Measurements from ENCODE around the gene PTGIR. TPM values are rescaled to one million over a fixed set of nuclear protein-coding genes. Genes with fewer than 3 reads are reported as not detected.

The PTGIR gene
- under 1 TPM in 2 of 3 donors, not detected in 1; 0.14 to 0.52 TPM for polyA plus RNA-seq

GRCh38 chr19:46624958-46625661, at the start of gene PTGIR:
TSS of gene PTGIR (minus strand) at chr19:46625089. CDS start at chr19:46624225, 864 bp downstream.
- no peak within 1 kb of the TSS for H3K27ac Mint-ChIP-seq
- H3K27me3 Mint-ChIP-seq (ENCODE audit: low read depth in 3 of 3), result peaks cover 0 to 7% (median 1%) of the 10 kb centered on the region in 3 donors
- DNase-seq, result no peak
- H3K4me3 Mint-ChIP-seq, result no peak within 1 kb of the TSS
- no peaks in the 10 kb centered on the region for H3K36me3 Mint-ChIP-seq
- no peaks in the 10 kb centered on the region for H3K9me3 Mint-ChIP-seq
- H3K4me1 Mint-ChIP-seq, result no peaks in the 10 kb centered on the region

GRCh38 chr19:46670813-46671212, 45.9 kb upstream of the PTGIR start:
- Mint-ChIP-seq H3K36me3 (peaks cover 0 to 22% (median 9%) of the 10 kb centered on the region in 3 donors), H3K4me3 (no peak overlapping the region), H3K9me3 (no peaks in the 10 kb centered on the region), H3K4me1 (no peaks in the 10 kb centered on the region), H3K27me3 (ENCODE audit: low read depth in 3 of 3) (peaks cover 0 to 2% (median 0%) of the 10 kb centered on the region in 3 donors), H3K27ac (peak overlapping the region in 4 of 6 donors; percentile 7 to 67 (median 66))
- no peak for DNase-seq

GRCh38 chr19:46668662-46669061, 43.8 kb upstream of the PTGIR start:
- no peaks in the 10 kb centered on the region for H3K4me1 Mint-ChIP-seq
- no peak for DNase-seq
- H3K4me3 Mint-ChIP-seq, result no peak overlapping the region
- no peak overlapping the region for H3K27ac Mint-ChIP-seq
- no peaks in the 10 kb centered on the region for H3K9me3 Mint-ChIP-seq
- peaks cover 0 to 12% (median 0%) of the 10 kb centered on the region in 3 donors for H3K36me3 Mint-ChIP-seq
- peaks cover 0 to under 1% (median under 1%) of the 10 kb centered on the region in 3 donors for H3K27me3 Mint-ChIP-seq (ENCODE audit: low read depth in 3 of 3)

GRCh38 chr19:46665072-46665471, 40.2 kb upstream of the PTGIR start:
- no peak overlapping the region for H3K4me3 Mint-ChIP-seq
- no peaks in the 10 kb centered on the region for H3K36me3 Mint-ChIP-seq
- DNase-seq, result no peak
- H3K27ac Mint-ChIP-seq, result no peak overlapping the region
- H3K4me1 Mint-ChIP-seq, result peaks cover 14 to 15% of the 10 kb centered on the region in 2 donors
- H3K27me3 Mint-ChIP-seq (ENCODE audit: low read depth in 3 of 3), result peaks cover 7 to 11% (median 10%) of the 10 kb centered on the region in 3 donors
- H3K9me3 Mint-ChIP-seq, result no peaks in the 10 kb centered on the region

- Mint-ChIP-seq H3K36me3 (no peaks in the 10 kb centered on the region), H3K4me1 (peaks cover 19 to 21% of the 10 kb centered on the region in 2 donors), H3K9me3 (no peaks in the 10 kb centered on the region)
These were observed 37.1 kb upstream of the PTGIR start for GRCh38 chr19:46661735-46662592.

GRCh38 chr19:46661020-46661731, 36.3 kb upstream of the PTGIR start, which contains the start of gene DACT3:
TSS of gene DACT3 (minus strand) at chr19:46661182. CDS start at chr19:46661064, 118 bp downstream.
- no peaks in the 10 kb centered on the region for H3K36me3 Mint-ChIP-seq
- DNase-seq, result peak; percentile 100

More at GRCh38 chr19:46661735-46662592, 37.1 kb upstream of the PTGIR start:
- Mint-ChIP-seq H3K4me3 (peak overlapping the region; percentile 80 to 88 (median 84)), H3K27me3 (ENCODE audit: low read depth in 3 of 3) (peaks cover 14 to 20% (median 19%) of the 10 kb centered on the region in 3 donors), H3K27ac (peak overlapping the region; percentile 83 to 90 (median 86))
- DNase-seq, result peak; percentile 53 to 63 (median 59)

GRCh38 chr19:46660551-46661019, 35.7 kb upstream of the PTGIR start:
- Mint-ChIP-seq H3K36me3 (no peaks in the 10 kb centered on the region), H3K9me3 (no peaks in the 10 kb centered on the region), H3K27ac (no peak overlapping the region), H3K27me3 (ENCODE audit: low read depth in 3 of 3) (peaks cover 14 to 24% (median 22%) of the 10 kb centered on the region in 3 donors), H3K4me1 (peaks cover 19 to 21% of the 10 kb centered on the region in 2 donors), H3K4me3 (peak overlapping the region in 4 of 5 donors; percentile 74 to 93 (median 82))
- no peak for DNase-seq

More at GRCh38 chr19:46661020-46661731, 36.3 kb upstream of the PTGIR start, which contains the start of gene DACT3:
- H3K4me3 Mint-ChIP-seq, result peak within 1 kb of the TSS; percentile 80 to 93 (median 84)
- no peaks in the 10 kb centered on the region for H3K9me3 Mint-ChIP-seq
- peaks cover 19 to 21% of the 10 kb centered on the region in 2 donors for H3K4me1 Mint-ChIP-seq
- peak within 1 kb of the TSS; percentile 83 to 90 (median 86) for H3K27ac Mint-ChIP-seq
- H3K27me3 Mint-ChIP-seq (ENCODE audit: low read depth in 3 of 3), result peaks cover 14 to 24% (median 20%) of the 10 kb centered on the region in 3 donors

- Mint-ChIP-seq H3K36me3 (no peaks in the 10 kb centered on the region), H3K4me3 (peak overlapping the region; percentile 61 to 93 (median 70)), H3K27me3 (ENCODE audit: low read depth in 3 of 3) (peaks cover 14 to 25% (median 22%) of the 10 kb centered on the region in 3 donors), H3K9me3 (peaks cover 0 to 2% (median 0%) of the 10 kb centered on the region in 6 donors), H3K4me1 (peaks cover 19 to 21% of the 10 kb centered on the region in 2 donors), H3K27ac (peak overlapping the region in 3 of 6 donors; percentile 62 to 88 (median 84))
- no peak for DNase-seq
These were observed 35.2 kb upstream of the PTGIR start for GRCh38 chr19:46660008-46660517.

- peaks cover 15 to 28% (median 22%) of the 10 kb centered on the region in 3 donors for H3K27me3 Mint-ChIP-seq (ENCODE audit: low read depth in 3 of 3)
- H3K4me3 Mint-ChIP-seq, result peak overlapping the region; percentile 61 to 93 (median 70)
- DNase-seq, result no peak
- H3K36me3 Mint-ChIP-seq, result no peaks in the 10 kb centered on the region
- H3K27ac Mint-ChIP-seq, result peak overlapping the region in 3 of 6 donors; percentile 62 to 88 (median 84)
- peaks cover 0 to 2% (median 0%) of the 10 kb centered on the region in 6 donors for H3K9me3 Mint-ChIP-seq
- H3K4me1 Mint-ChIP-seq, result peaks cover 19 to 21% of the 10 kb centered on the region in 2 donors
These were observed 34.5 kb upstream of the PTGIR start for GRCh38 chr19:46659151-46660007.

GRCh38 chr19:46656541-46656940, 31.7 kb upstream of the PTGIR start:
- Mint-ChIP-seq H3K36me3 (no peaks in the 10 kb centered on the region), H3K9me3 (peaks cover 0 to 2% (median 0%) of the 10 kb centered on the region in 6 donors), H3K27me3 (ENCODE audit: low read depth in 3 of 3) (peaks cover 13 to 36% (median 20%) of the 10 kb centered on the region in 3 donors), H3K4me3 (no peak overlapping the region), H3K4me1 (peaks cover 10 to 12% of the 10 kb centered on the region in 2 donors), H3K27ac (no peak overlapping the region)
- DNase-seq, result no peak

GRCh38 chr19:46654621-46655152, 29.8 kb upstream of the PTGIR start:
- Mint-ChIP-seq H3K4me3 (no peak overlapping the region), H3K27ac (no peak overlapping the region), H3K9me3 (peaks cover 0 to 4% (median 0%) of the 10 kb centered on the region in 6 donors), H3K4me1 (peaks cover under 1 to 3% of the 10 kb centered on the region in 2 donors), H3K27me3 (ENCODE audit: low read depth in 3 of 3) (peaks cover 6 to 43% (median 26%) of the 10 kb centered on the region in 3 donors), H3K36me3 (peaks cover 0 to 6% (median 0%) of the 10 kb centered on the region in 3 donors)
- no peak for DNase-seq

- DNase-seq, result no peak
- H3K36me3 Mint-ChIP-seq, result peaks cover 0 to 9% (median 5%) of the 10 kb centered on the region in 3 donors
- H3K27ac Mint-ChIP-seq, result no peak overlapping the region
- H3K9me3 Mint-ChIP-seq, result peaks cover 0 to 4% (median 0%) of the 10 kb centered on the region in 6 donors
- peaks cover 0 to 4% of the 10 kb centered on the region in 2 donors for H3K4me1 Mint-ChIP-seq
- H3K4me3 Mint-ChIP-seq, result peak overlapping the region in 1 of 5 donors; percentile 23
- H3K27me3 Mint-ChIP-seq (ENCODE audit: low read depth in 3 of 3), result peaks cover 15 to 39% (median 29%) of the 10 kb centered on the region in 3 donors
These were observed 25.6 kb upstream of the PTGIR start for GRCh38 chr19:46650445-46650844.

All from immature natural killer cell (primary cell).